ENCODE data around the gene SLC12A8.

GRCh38 chr3:125073390-125073905 is 139.1 kb downstream of the SLC12A8 start:
- TF ChIP-seq CTCF (conservative IDR thresholded peaks at IDR 0.05; ENCODE audit: low read length) (no peak), EZH2phosphoT487 (IDR thresholded peaks at IDR 0.05; ENCODE audit: borderline replicate concordance) (no peak)

Data from Loucy (cell line).